Middle frontal gyrus (tissue), 1 donor: ENCODE measurements around the gene TANC1.

Experiments
- DNase-seq: peaks from one replicate; pipeline ENCODE4 v3.0.0-alpha.2; 2015; ENCODE audit warnings: low spot score; ENCODE audit errors: extremely low spot score

The TANC1 gene

GRCh38 chr2:158960193-158960592, 8.2 kb upstream of the TANC1 start:
- no peak for DNase-seq

DNA sequence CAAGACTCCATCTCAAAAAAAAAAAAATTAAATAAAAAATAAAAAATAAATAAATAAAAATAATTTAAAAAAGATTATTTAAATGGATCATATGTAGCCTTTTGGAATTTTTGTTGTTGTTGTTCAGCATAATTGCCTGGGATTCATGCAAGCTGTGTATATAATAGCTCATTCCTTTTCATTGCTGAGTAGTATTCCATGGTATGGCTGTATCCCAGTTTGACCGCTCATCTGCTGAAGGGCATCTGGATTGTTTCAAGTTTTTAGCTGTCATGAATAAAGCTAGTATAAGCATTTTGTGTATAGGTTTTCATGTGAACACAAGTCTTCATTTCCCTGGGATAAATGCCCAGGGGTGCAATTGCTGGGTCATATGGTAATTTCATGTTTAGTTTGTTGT, 6.4 kb upstream of the TANC1 start:
- no peak for DNase-seq

- no peak for DNase-seq
Measured at GRCh38 chr2:158963071-158963470, 5.4 kb upstream of the TANC1 start.

- DNase-seq = no peak
Measured at GRCh38 chr2:158965107-158965506, 3.3 kb upstream of the TANC1 start.

DNA sequence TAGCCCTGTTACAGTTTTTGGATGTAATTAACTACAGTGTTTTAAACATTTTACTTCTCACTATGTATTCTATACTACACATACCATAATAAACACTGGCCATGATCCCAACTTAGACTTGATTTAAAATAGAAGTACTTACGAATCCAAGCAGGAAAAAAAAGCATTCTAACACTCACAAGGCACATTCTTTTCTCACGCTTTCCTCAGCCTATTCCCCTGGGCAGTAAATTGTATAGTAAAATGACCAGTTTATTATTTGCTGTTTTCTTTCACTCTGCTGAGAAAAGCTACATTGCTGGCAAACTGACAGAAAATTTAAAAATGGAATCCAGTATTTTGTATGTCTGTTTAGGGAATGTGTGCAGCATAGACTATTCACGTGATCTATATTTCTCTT, 2.8 kb upstream of the TANC1 start:
- DNase-seq = no peak

GRCh38 chr2:158966312-158966711, 2.1 kb upstream of the TANC1 start:
- no peak for DNase-seq

DNA sequence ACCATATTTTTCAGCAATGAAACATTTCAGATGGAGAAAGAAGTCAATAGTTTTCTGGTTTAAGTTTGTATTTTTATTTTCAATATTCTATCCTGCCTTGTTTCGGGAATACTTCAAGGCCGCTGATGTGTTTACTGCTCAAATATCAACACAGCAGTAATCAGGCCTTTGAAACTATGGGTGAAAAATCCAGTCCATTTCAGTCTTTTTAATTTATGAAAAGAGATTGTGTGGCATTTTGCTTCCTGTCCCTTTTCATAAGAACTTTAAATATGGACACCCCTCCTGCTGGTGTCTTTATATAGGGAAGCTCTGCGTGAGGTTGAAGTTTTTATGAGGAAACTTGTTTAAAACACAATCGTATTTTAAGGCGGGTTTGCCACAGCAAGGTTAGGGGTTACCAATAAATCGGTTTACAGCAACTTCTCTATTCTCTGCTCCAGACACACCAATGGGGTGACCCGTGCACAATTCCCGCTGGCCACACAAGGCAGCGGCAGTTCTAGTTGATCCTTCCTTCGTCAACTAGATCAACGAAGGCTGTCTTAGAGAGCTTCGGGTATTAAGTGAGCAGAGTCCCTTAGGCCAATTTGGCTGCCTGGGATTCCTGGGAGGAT, 1.2 kb upstream of the TANC1 start:
- DNase-seq = no peak

DNA sequence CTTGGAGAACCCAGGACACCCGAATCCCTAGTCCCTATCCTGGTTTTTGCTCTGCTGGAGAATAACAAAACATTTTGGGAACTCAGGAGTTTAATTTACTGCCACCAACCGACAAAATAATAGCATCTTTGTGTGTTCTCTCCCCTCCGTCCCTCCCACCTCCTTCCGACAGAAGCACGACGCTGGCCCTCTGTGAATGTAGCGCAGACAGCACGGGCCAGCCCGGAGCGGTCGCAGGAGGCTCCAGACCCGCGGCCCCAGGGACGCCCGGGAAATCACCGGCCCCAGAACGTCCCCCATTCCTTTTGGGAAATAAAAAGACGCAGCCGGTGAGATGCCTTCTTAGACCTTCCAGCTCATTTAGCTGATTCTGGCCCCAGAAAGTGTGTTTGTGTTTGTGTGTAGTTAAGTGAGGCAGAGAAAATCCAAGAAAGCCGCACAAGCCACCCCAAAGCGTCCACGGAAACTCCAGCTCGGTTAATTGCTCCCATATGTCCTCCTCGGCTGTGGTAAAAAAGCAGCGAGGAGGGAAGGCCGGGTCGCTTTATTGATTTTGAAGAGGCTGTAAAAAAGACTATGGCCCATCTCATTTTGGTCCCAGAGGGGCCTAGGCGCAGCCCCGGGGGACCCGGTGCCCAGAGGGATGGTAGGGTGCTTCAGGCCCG, 577 bp upstream of the TANC1 start:
- no peak for DNase-seq

DNA sequence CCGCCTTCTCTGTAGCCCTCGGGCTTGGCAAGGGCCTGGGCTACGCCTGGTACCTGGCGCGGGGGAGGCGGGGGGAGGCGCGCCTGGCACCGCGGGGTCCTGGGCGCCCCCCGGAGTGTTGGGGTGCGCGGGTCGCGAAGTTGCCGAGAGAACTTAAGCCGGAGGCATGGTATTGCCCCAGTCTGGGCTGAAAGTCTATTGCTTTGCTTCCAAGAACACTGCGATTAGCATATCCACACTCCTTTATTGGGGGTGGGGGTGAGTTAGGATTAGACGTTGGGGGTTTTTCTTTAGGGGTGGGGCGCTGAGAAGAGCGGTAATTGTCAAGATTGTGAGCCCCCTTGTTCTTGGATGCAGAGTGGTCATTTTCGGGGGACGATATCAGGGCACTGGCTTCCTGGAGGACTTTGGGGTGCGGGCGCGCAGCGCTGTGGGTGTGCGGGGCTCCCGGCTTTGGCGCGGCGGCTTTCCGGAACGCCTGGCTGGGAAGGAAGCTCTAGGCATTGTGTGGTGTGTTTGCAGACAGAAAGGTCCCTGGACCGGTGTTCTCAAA, 798 bp downstream of the TANC1 start:
- DNase-seq = no peak

DNA sequence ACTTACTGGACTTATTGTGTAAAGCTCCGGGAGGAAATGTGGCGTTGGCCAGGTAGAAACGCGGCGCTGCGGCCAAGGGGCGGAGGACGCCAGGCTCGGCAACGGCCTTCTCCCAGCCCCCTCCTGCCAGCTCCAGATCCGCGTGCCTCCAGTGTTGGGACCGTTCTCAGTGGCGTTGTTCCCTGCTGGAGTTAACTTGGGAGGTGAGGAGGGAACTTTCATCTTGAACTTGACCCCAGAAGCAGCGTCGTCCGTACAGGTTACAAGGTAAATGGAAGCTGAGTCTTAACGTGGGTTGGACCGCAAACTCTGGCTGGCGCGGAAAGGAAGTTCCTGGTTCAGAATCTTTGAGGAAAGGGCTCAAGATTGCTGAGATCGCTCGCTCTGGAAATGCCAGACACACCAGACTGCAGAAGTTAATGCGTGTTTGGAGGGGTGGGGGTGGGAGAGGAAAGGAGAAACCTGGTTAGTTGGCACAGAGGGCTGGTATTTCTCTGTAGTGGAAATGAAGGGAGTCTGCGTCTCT, 1.3 kb downstream of the TANC1 start:
- no peak for DNase-seq

DNA sequence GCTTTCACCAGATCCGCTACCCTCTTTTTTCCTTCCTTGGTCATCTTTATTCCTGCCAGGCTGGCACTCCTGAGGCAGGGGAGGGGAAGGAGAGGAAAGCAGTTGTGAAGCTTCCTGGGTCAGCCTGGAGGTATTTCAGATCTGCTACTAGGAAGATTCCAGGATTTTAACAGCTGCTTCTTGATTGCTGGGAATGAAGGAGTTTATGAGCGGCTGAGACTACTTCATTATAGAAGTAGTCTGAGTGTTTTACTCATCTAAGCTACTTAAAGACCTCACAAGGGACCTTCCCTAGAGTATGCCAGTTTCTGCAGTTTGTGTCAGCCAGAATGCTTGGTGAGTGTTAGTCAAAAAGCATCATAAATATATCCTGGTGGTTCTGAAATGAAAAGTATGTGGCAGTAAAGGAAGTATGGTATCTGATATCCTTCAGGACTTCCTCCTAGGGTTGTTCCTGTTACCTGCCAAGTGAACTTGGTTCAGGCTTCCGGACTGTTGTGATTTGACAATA, 1.9 kb downstream of the TANC1 start:
- no peak for DNase-seq

GRCh38 chr2:158973116-158973956, 4.9 kb downstream of the TANC1 start:
- DNase-seq = no peak

DNA sequence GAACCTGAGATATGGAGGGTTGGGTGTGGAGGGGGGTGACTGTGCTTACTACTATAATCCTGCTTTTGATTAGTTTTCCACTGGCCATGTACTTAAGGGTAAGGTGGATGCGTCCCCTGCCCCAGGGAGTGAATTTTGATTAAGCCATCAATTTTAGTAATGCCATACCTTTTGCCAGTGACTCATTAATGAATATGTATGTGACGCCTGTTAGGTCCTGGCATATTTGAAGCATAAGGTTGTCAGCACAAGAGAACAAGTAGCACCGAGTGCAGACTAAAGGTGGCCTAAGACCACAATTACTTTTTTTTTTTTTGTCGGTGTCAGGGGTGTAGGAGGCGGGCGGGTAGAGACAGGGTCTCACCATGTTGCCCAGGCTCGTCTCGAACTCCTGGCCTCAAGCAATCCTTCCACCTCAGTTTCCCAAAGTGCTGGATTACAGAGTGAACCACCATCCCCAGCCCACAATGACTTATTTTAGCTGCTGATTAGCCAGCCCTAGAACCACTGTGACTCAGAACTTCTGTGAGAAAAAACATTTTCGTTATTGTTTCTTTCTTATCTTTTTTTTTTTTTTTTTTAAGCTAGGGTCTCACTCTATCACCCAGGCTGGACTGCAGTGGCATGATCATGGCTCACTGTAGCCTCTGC, 7.0 kb downstream of the TANC1 start:
- no peak for DNase-seq

GRCh38 chr2:158979772-158980171, 11.3 kb downstream of the TANC1 start:
- no peak for DNase-seq

DNA sequence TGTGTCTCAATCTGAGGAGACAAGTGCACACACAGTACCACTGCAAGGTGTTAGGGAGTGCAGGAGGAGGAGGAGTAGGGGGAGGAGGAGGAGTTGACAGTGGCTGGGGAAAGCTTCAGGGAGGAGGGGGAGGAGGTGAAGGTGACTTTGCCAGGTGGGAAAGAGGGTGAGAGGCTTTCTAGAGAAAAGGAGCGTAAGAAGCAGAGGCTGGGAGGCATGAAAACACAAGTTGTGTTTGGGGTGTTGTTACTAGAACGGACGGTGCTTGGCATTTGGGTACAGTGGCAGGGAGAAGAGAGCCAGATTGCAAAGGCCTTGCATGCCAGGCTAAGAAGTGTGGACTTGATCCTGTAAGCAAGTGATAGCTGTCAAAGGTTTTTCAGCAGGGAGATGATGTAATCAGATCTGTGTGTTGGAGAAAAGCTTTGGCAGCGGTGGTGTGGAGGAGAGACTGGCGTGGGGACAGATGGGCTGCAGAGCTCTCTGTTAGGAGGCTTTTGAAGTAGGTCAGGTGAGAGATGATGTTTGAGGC, 16.2 kb downstream of the TANC1 start:
- no peak for DNase-seq

- no peak for DNase-seq
Measured at GRCh38 chr2:158988501-158988900, 20.1 kb downstream of the TANC1 start.

- no peak for DNase-seq
Measured at GRCh38 chr2:158989165-158989564, 20.7 kb downstream of the TANC1 start.

DNA sequence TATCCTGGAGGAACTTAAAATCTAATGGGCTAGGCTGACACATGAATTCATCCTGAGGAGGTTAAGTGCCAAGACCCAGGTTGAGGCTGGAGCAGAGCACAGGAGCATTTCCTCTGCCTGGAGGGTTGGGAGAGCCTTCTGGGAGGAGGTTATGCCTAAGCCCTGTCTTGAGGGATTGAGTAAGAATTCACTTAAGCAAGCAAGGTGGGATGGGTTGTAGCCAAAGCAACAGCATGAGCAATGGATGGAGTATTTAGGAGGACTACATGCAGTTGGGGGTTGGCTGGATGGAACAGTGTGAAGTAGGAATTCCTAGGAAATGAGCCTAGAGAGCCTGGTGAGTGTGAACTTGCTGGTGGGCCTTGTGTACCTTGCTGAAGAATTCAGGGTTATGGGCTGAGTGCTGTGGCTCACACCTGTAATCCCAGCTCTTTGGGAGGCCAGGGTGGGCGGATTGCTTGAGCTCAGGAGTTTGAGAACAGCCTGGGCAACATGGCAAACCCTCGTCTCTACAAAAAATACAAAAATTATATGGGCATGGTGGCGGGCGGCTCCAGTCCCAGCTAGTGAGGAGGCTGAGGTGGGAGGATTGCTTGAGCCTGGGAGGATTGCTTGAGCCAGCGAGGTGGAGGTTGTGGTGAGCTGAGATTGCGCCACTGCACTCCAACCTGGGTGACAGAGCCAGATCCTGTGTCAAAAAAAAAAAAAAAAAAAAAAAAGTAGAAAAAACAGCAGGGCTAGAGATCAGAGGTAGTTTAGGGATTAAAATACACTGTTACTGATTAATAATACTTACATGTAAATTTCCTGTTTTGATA, 22.2 kb downstream of the TANC1 start:
- no peak for DNase-seq

DNA sequence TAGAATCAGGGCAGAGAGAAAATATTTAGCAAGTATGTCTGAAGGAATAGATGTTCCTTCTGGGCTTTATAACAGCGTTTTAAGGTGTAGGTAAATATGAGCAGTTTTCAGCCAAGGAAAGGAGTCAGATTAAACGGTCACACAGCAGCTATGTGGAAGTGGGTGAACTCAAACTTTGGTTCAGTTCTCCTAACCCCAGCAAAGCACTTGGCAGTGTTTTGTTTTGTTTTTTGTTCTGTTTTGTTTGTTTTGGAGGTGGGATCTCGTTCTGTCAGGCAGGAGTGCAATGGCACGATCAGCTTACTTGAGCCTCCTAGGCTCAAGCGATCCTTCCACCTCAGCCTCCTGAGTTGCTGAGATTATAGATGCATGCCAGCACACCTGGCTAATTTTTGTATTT, 24.6 kb downstream of the TANC1 start:
- no peak for DNase-seq
